IMR-90 (cell line): ENCODE measurements around the gene ADAMTSL5. TPM values are rescaled to one million over a fixed set of nuclear protein-coding genes. Genes with fewer than 3 reads are reported as not detected.
A peak's percentile ranks its signal among the peaks of the same experiment; 100 is the strongest.

Source experiments
- ATAC-seq: fragments of 200-7000 bp; cut with Tn5 transposase; 2 replicates; pipeline ENCODE4 v1.9.1; 2020; ENCODE audit warnings: low read depth, mild to moderate bottlenecking, moderate library complexity
- BruUV-seq: library from RNA; stranded (reverse); fragments of 400-500 nt; replicated peaks from 2 replicates; lab custom pipeline; 2021; lab: Mats Ljungman, UMichigan
- CTCF ChIA-PET: fragments of 300-600 bp; formaldehyde crosslinking; extraction: SDS; loops from one replicate; lab custom pipeline; 2021; ENCODE audit warnings: antibody characterized with exemption; lab: Yijun Ruan, JAX
- POLR2A ChIA-PET: fragments of 300-600 bp; sonication (Branson Sonifier 250); formaldehyde crosslinking; loops from one replicate; lab custom pipeline; 2022; ENCODE audit warnings: antibody characterized with exemption; ENCODE audit not compliant: unreplicated experiment; lab: Charles Lee
- DNase-seq: peaks from one replicate; pipeline ENCODE4 v3.0.0; 2013
- H2AFZ ChIP-seq: replicated peaks from 2 replicates; pipeline ENCODE3; 2013; ENCODE audit warnings: low read length, mild to moderate bottlenecking; ENCODE audit not compliant: poor library complexity
- H2AK5ac ChIP-seq: 2 replicates; pipeline ENCODE4 v1.6.1; 2013; ENCODE audit warnings: low read depth, low read length, inconsistent platforms
- H2AK9ac ChIP-seq: replicated peaks from 2 replicates; pipeline ENCODE3; 2013; ENCODE audit warnings: mild to moderate bottlenecking, low read depth, low read length, moderate library complexity; ENCODE audit not compliant: poor library complexity
- H2BK120ac ChIP-seq: 2 replicates; pipeline ENCODE4 v1.6.1; 2013; ENCODE audit warnings: low read depth, low read length, inconsistent platforms
- H2BK15ac ChIP-seq: 3 replicates; pipeline ENCODE4 v1.6.1; 2013; ENCODE audit warnings: low read depth, low read length, inconsistent platforms
- H2BK20ac ChIP-seq: 2 replicates; pipeline ENCODE4 v1.6.1; 2013; ENCODE audit warnings: low read depth, mild to moderate bottlenecking, inconsistent platforms, low read length, moderate library complexity
- H2BK5ac ChIP-seq: 2 replicates; pipeline ENCODE4 v1.6.1; 2013; ENCODE audit warnings: mild to moderate bottlenecking, low read depth, low read length, inconsistent platforms; ENCODE audit not compliant: poor library complexity, severe bottlenecking
- H3K14ac ChIP-seq: replicated peaks from 2 replicates; pipeline ENCODE4 v1.6.1; 2013; ENCODE audit warnings: low read depth, low read length, inconsistent platforms
- H3K18ac ChIP-seq: 2 replicates; pipeline ENCODE4 v1.6.1; 2013; ENCODE audit warnings: low read depth, low read length, control low read depth
- H3K23ac ChIP-seq: 2 replicates; pipeline ENCODE4 v1.6.1; 2013; ENCODE audit warnings: low read depth, low read length, inconsistent platforms
- H3K27ac ChIP-seq: 2 replicates; pipeline ENCODE4 v1.5.1; 2013; ENCODE audit warnings: mild to moderate bottlenecking, control low read depth, low read length; ENCODE audit not compliant: insufficient read depth
- H3K27me3 ChIP-seq: 2 replicates; pipeline ENCODE4 v1.6.1; 2013; ENCODE audit warnings: low read length; ENCODE audit not compliant: control insufficient read depth, insufficient read depth
- H3K36me3 ChIP-seq: 2 replicates; pipeline ENCODE4 v1.6.1; 2013; ENCODE audit warnings: low read length, mixed read lengths; ENCODE audit not compliant: control insufficient read depth, insufficient read depth
- H3K4ac ChIP-seq: 2 replicates; pipeline ENCODE4 v1.6.1; 2013; ENCODE audit warnings: low read depth, low read length, inconsistent platforms
- H3K4me1 ChIP-seq: 2 replicates; pipeline ENCODE4 v1.6.1; 2013; ENCODE audit warnings: low read length, mixed read lengths; ENCODE audit not compliant: control insufficient read depth, insufficient read depth
- H3K4me2 ChIP-seq: 2 replicates; pipeline ENCODE4 v1.6.1; 2013; ENCODE audit warnings: low read depth, mild to moderate bottlenecking, control low read depth, low read length, moderate library complexity
- H3K4me3 ChIP-seq: 2 replicates; pipeline ENCODE4 v1.5.1; 2013; ENCODE audit warnings: low read depth, mild to moderate bottlenecking, control low read depth, low read length, moderate library complexity; ENCODE audit not compliant: insufficient read depth
- H3K56ac ChIP-seq: 2 replicates; pipeline ENCODE4 v1.6.1; 2013; ENCODE audit warnings: low read length, inconsistent platforms; ENCODE audit not compliant: insufficient read depth; ENCODE audit errors: extremely low read depth
- H3K79me1 ChIP-seq, 2 experiments: 2 replicates each; pipeline ENCODE4 v1.6.1; 2013; ENCODE audit warnings: low read length in 2 of 2, inconsistent platforms in 1 of 2, low read depth in 1 of 2
- H3K9ac ChIP-seq: 2 replicates; pipeline ENCODE4 v1.6.1; 2013; ENCODE audit warnings: low read depth, low read length, control low read depth
- H3K9me1 ChIP-seq: 2 replicates; pipeline ENCODE4 v1.6.1; 2013; ENCODE audit warnings: low read length, inconsistent platforms; ENCODE audit not compliant: insufficient read depth
- H3K9me3 ChIP-seq: 2 replicates; pipeline ENCODE4 v1.6.1; 2013; ENCODE audit warnings: low read length; ENCODE audit not compliant: control insufficient read depth, insufficient read depth
- H4K20me1 ChIP-seq: 2 replicates; pipeline ENCODE4 v1.6.1; 2013; ENCODE audit warnings: low read length, inconsistent platforms; ENCODE audit not compliant: insufficient read depth
- H4K5ac ChIP-seq: 2 replicates; pipeline ENCODE4 v1.6.1; 2013; ENCODE audit warnings: mild to moderate bottlenecking, low read depth, low read length, control low read depth
- H4K8ac ChIP-seq, 2 experiments: 2 replicates each; pipeline ENCODE4 v1.6.1; 2013; ENCODE audit warnings: low read depth in 2 of 2, low read length in 2 of 2, control low read depth in 1 of 2, inconsistent platforms in 1 of 2
- H4K91ac ChIP-seq: 2 replicates; pipeline ENCODE4 v1.6.1; 2013; ENCODE audit warnings: low read depth, low read length, inconsistent platforms; ENCODE audit not compliant: insufficient read depth
- BHLHE40 ChIP-seq: fragments of 150-350 bp; IDR thresholded peaks from 2 replicates; pipeline ENCODE4 v1.6.1; 2016; ENCODE audit warnings: mild to moderate bottlenecking, low read depth, low read length
- FOS ChIP-seq: fragments of 150-350 bp; IDR thresholded peaks from 2 replicates; pipeline ENCODE4 v1.6.1; 2016; ENCODE audit warnings: low read depth, low read length
- MXI1 ChIP-seq: IDR thresholded peaks from 2 replicates; pipeline ENCODE4 v1.6.1; 2012; ENCODE audit warnings: low read depth, mild to moderate bottlenecking, low read length, moderate library complexity, borderline replicate concordance
- NFE2L2 ChIP-seq: fragments of 150-350 bp; IDR thresholded peaks from 2 replicates; pipeline ENCODE4 v1.6.1; 2016; ENCODE audit warnings: low read depth, mild to moderate bottlenecking, low read length
- USF2 ChIP-seq: fragments of 150-350 bp; IDR thresholded peaks from 2 replicates; pipeline ENCODE4 v1.6.1; 2017; ENCODE audit warnings: mild to moderate bottlenecking, antibody characterized with exemption, low read length, low read depth
- WGBS, 2 experiments: methylation state at CpG; one replicate each; pipeline versions ENCODE4 v1.1.5 to v1.1.7; 2013; ENCODE audit warnings: missing lambda C conversion rate in 2 of 2; ENCODE audit not compliant: insufficient read length in 1 of 2; ENCODE audit errors: extremely low coverage in 2 of 2; 5-methylcytosine and 5-hydroxymethylcytosine counted together
- dilution Hi-C: fragments of 300-500 bp; cut with HindIII; formaldehyde crosslinking; loops from one replicate; pipeline ENCODE4 v1.14.3; 2018; ENCODE audit warnings: low sequenced_read_pairs; ENCODE audit not compliant: unreplicated experiment
- in situ Hi-C: fragments of 300-500 bp; cut with MboI; formaldehyde crosslinking; loops from 3 replicates; pipeline ENCODE4 v1.14.3; 2019; ENCODE audit warnings: low sequenced_read_pairs, inconsistent platforms, mixed read lengths
- intact Hi-C: fragments of 100-400 bp; cut with micrococcal nuclease; formaldehyde crosslinking; loops from 2 replicates; pipeline ENCODE4 v1.10.0; 2022
- polyA plus RNA-seq, 3 experiments: library from polyadenylated mRNA; depleted of rRNA; stranded (reverse); fragments of >200 nt; gene quantifications; 2 replicates each; pipeline ENCODE4 v1.2.3, GENCODE V29; 2012; ENCODE audit warnings: low replicate concordance in 1 of 3
- total RNA-seq: library from RNA; depleted of rRNA; stranded (reverse); fragments of >200 nt; gene quantifications from 2 replicates; pipeline ENCODE4 v1.2.3, GENCODE V29; 2012

The ADAMTSL5 gene
- total and polyA plus RNA-seq, 2 of the 4 experiments (the other 2 are of a cell fraction): 0.90 to 10.8 TPM

- Histone ChIP-seq H2BK20ac (no peak overlapping the region), H2AK5ac (no peak overlapping the region), H3K4me3 (no peak overlapping the region), H4K20me1 (peaks cover 40% of the 10 kb centered on the region), H2BK5ac (no peak overlapping the region), H3K14ac (no peak overlapping the region), H2BK120ac (no peak overlapping the region), H3K36me3 (peaks cover 3% of the 10 kb centered on the region; the same call in 1 of the 2 replicates), H4K91ac (no peak overlapping the region), H3K9ac (no peak overlapping the region), H3K23ac (no peak overlapping the region), H2AFZ (no peak overlapping the region), H4K8ac (no peak overlapping the region), H3K27me3 (peaks cover 43% of the 10 kb centered on the region), H2AK9ac (no peak overlapping the region), H3K79me1 (no peaks in the 10 kb centered on the region), H3K9me1 (0 out of 2 replicates have a peak, but pooled peaks cover 2% of the 10 kb centered on the region), H2BK15ac (no peak overlapping the region), H3K4ac (no peak overlapping the region), H3K18ac (no peak overlapping the region), H4K5ac (no peak overlapping the region), H3K4me2 (no peak overlapping the region), H3K27ac (no peak overlapping the region), H3K9me3 (no peaks in the 10 kb centered on the region), H3K4me1 (no peaks in the 10 kb centered on the region), H3K56ac (no peak overlapping the region)
- 13% methylated on average over 26 of the region's 48 CpGs; no CpG with 5 or more reads in 1 of the 2 experiments for WGBS, 2 experiments
- DNase-seq (no peak), ATAC-seq (no peak)
- POLR2A ChIA-PET: no interaction called here
- CTCF ChIA-PET: no interaction called here
- in situ Hi-C loops: no loop called here
- dilution Hi-C loops: no loop called here
- intact Hi-C loops: no loop called here
- TF ChIP-seq NFE2L2 (no peak), FOS (no peak), MXI1 (no peak), BHLHE40 (0 out of 2 replicates have a peak, but pooled peaks have one; percentile 29), USF2 (no peak)
- no TSS peak for BruUV-seq
Measured at GRCh38 chr19:1457031-1457739, 55.6 kb downstream of the ADAMTSL5 start.
